G401 (cell line): ENCODE data around the gene CAD. TPM values are rescaled to one million over a fixed set of nuclear protein-coding genes. Genes with fewer than 3 reads are reported as not detected.

ENCODE experiments used
- total RNA-seq: library from RNA; depleted of rRNA; stranded (reverse); fragments of >200 nt; shearing (Covaris generic); gene quantifications from 2 replicates; pipeline ENCODE4 v1.2.3, GENCODE V29; 2014; rRNA removed

Gene CAD
- total RNA-seq, 1 experiment from 2014 or later = 69.6 TPM

Other genes starting within 250 kb of the CAD start
- 2.3 and 4.2 TPM in 2 replicates for gene MAPRE3, start 246.7 kb upstream of the CAD start, total RNA-seq
- 34.7 and 37.0 TPM in 2 replicates for gene TMEM214, start 184.4 kb upstream of the CAD start, total RNA-seq
- gene AGBL5, start 165.7 kb upstream of the CAD start, total RNA-seq = 59.4 and 68.2 TPM in 2 replicates
- 339 and 392 TPM in 2 replicates for gene OST4, start 145.7 kb upstream of the CAD start, total RNA-seq
- gene EMILIN1, start 138.8 kb upstream of the CAD start, total RNA-seq = 2.3 and 3.9 TPM in 2 replicates
- gene KHK, start 130.6 kb upstream of the CAD start, total RNA-seq = 2.4 and 7.3 TPM in 2 replicates
- 1.3 and 11.3 TPM in 2 replicates for gene CGREF1, start 98.2 kb upstream of the CAD start, total RNA-seq
- gene ABHD1, start 93.6 kb upstream of the CAD start, total RNA-seq = 0.43 TPM in 1 of 2 replicates, not detected in the other
- gene PREB, start 82.7 kb upstream of the CAD start, total RNA-seq = 89.5 and 92.2 TPM in 2 replicates
- gene PRR30, start 78.0 kb upstream of the CAD start, total RNA-seq = not detected in 2 replicates
- gene TCF23, start 68.4 kb upstream of the CAD start, total RNA-seq = not detected in 2 replicates
- gene ATRAID, start 5.3 kb upstream of the CAD start, total RNA-seq = 130 and 164 TPM in 2 replicates
- 53.8 and 60.0 TPM in 2 replicates for gene SLC5A6, start 5.1 kb upstream of the CAD start, total RNA-seq
- gene SLC30A3, start 45.7 kb downstream of the CAD start, total RNA-seq = 1.3 and 2.6 TPM in 2 replicates
- not detected in 2 replicates for gene DNAJC5G, start 58.1 kb downstream of the CAD start, total RNA-seq
- not detected in 2 replicates for gene TRIM54, start 65.1 kb downstream of the CAD start, total RNA-seq
- gene UCN, start 91.1 kb downstream of the CAD start, total RNA-seq = not detected in 2 replicates
- gene MPV17, start 105.7 kb downstream of the CAD start, total RNA-seq = 80.5 and 99.1 TPM in 2 replicates
- 101 and 102 TPM in 2 replicates for gene GTF3C2, start 139.4 kb downstream of the CAD start, total RNA-seq
- gene EIF2B4, start 153.0 kb downstream of the CAD start, total RNA-seq = 36.0 and 44.8 TPM in 2 replicates
- gene SNX17, start 153.2 kb downstream of the CAD start, total RNA-seq = 157 and 165 TPM in 2 replicates
- gene ZNF513, start 163.4 kb downstream of the CAD start, total RNA-seq = 20.4 and 23.3 TPM in 2 replicates
- gene PPM1G, start 192.2 kb downstream of the CAD start, total RNA-seq = 178 and 244 TPM in 2 replicates
- gene NRBP1, start 211.3 kb downstream of the CAD start, total RNA-seq = 92.4 and 108 TPM in 2 replicates
- not detected in 2 replicates for gene KRTCAP3, start 225.0 kb downstream of the CAD start, total RNA-seq